ENCODE measurements around the gene PHLPP1.

The PHLPP1 gene

GRCh38 chr18:63016270-63016669 is 300.9 kb downstream of the PHLPP1 start:
- peak; percentile 25 for DNase-seq (ENCODE audit: low read depth)

- no peak for DNase-seq (ENCODE audit: low read depth)
These were observed 301.7 kb downstream of the PHLPP1 start for GRCh38 chr18:63017076-63017475.

GRCh38 chr18:63017977-63018376 is 302.6 kb downstream of the PHLPP1 start:
- no peak for DNase-seq (ENCODE audit: low read depth)

DNA sequence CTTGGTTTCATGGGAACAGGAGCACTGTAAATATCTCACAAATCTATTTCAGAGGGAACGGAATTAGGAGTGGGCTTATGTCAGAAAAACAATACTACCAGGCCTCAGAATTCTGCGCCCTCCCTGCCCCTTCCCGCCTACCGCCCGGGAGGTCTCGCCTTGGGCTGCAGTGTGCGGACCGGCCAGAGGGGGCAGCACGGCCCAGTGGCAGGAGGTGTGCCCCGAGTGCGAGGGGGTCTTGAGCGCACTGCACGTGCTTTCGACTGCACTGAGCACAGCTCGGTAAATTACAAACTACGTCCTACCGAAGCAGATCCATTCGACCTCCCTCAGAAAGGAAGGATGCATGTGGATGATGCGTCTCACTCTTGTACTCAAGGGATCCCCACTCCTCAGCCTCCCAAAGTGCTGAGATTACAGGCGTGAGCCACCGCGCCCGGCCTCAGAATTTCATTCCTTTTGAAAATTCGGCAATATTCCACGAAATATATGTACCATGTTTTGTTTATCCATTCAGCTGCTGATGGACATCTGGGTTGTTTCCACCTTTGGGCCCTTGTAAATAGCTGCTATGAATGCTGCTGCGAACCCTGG is 307.2 kb downstream of the PHLPP1 start:
- DNase-seq (ENCODE audit: low read depth): no peak

- no peak for DNase-seq (ENCODE audit: low read depth)
These were observed 310.1 kb downstream of the PHLPP1 start for GRCh38 chr18:63025251-63026090.

- DNase-seq (ENCODE audit: low read depth): no peak
These were observed 313.0 kb downstream of the PHLPP1 start for GRCh38 chr18:63028380-63028779.

Data from GM04504 (cell line).